Esophagus squamous epithelium (tissue), 5 donors: ENCODE results near the gene GJA3. TPM values are rescaled to one million over a fixed set of nuclear protein-coding genes. Genes with fewer than 3 reads are reported as not detected.

Experiments used
- DNase-seq: peaks from one replicate; lab custom pipeline; 2025; lab: John Stamatoyannopoulos, UW
- H3K27ac ChIP-seq, 4 donors: fragments of 200-600 bp; sonication (generic); one replicate each; pipeline ENCODE4 v1.5.1; 2016 to 2019; ENCODE audit warnings: mild to moderate bottlenecking in 1 of 4
- H3K27me3 ChIP-seq, 4 donors: fragments of 200-600 bp; sonication (generic); 1 replicate in 3 of 4; 2 replicates in 1 of 4; pipeline versions ENCODE4 v1.5.1 to v1.6.0; 2017 to 2021; ENCODE audit warnings: antibody characterized with exemption in 1 of 4
- H3K36me3 ChIP-seq, 3 donors: fragments of 200-600 bp; sonication (generic); one replicate each; pipeline ENCODE4 v1.5.1; 2016 to 2019
- H3K4me1 ChIP-seq, 3 donors: fragments of 200-600 bp; sonication (generic); one replicate each; pipeline ENCODE4 v1.5.1; 2017 to 2019
- H3K4me3 ChIP-seq, 4 donors: fragments of 200-600 bp; sonication (generic); 1 replicate in 3 of 4; 2 replicates in 1 of 4; pipeline ENCODE4 v1.5.1; 2016 to 2019; ENCODE audit warnings: mild to moderate bottlenecking in 2 of 4, moderate library complexity in 1 of 4
- H3K9me3 ChIP-seq, 3 donors: fragments of 200-600 bp; sonication (generic); one replicate each; pipeline ENCODE4 v1.5.1; 2016 to 2019
- POLR2A ChIP-seq, 4 donors: fragments of 450-650 bp; IDR thresholded peaks; one replicate each; pipeline ENCODE4 v1.6.1; 2017; ENCODE audit warnings: antibody characterized with exemption in 4 of 4, mild to moderate bottlenecking in 4 of 4, moderate library complexity in 3 of 4
- WGBS, 2 donors: methylation state at CpG; one replicate each; pipeline ENCODE4 v1.1.5; 2018; 5-methylcytosine and 5-hydroxymethylcytosine counted together
- intact Hi-C: fragments of 100-400 bp; cut with DNase I; formaldehyde crosslinking; loops from one replicate; pipeline ENCODE4 v1.15.0; 2022
- total RNA-seq, 4 donors: library from RNA; depleted of rRNA; stranded (reverse); fragments of >200 nt; gene quantifications; one replicate each; pipeline ENCODE4 v1.1.0, GENCODE V29; 2016
- TF ChIP-seq, protein P1 (sequence below), 6 experiments: fragments of 450-650 bp in 4 of 6; fragments of 200-600 bp in 2 of 6; sonication (generic) in 2 of 6; IDR thresholded peaks; one replicate each; pipeline ENCODE4 v1.5.1; 2016 to 2019; ENCODE audit warnings: antibody characterized with exemption in 6 of 6, mild to moderate bottlenecking in 4 of 6, moderate library complexity in 4 of 6
- donor health status: DM: yes; HTN: yes; CAD: no.

Gene GJA3
- total RNA-seq, 4 donors from 2014 or later: 0.45 to 1.3 (median 1.00) TPM

DNA sequence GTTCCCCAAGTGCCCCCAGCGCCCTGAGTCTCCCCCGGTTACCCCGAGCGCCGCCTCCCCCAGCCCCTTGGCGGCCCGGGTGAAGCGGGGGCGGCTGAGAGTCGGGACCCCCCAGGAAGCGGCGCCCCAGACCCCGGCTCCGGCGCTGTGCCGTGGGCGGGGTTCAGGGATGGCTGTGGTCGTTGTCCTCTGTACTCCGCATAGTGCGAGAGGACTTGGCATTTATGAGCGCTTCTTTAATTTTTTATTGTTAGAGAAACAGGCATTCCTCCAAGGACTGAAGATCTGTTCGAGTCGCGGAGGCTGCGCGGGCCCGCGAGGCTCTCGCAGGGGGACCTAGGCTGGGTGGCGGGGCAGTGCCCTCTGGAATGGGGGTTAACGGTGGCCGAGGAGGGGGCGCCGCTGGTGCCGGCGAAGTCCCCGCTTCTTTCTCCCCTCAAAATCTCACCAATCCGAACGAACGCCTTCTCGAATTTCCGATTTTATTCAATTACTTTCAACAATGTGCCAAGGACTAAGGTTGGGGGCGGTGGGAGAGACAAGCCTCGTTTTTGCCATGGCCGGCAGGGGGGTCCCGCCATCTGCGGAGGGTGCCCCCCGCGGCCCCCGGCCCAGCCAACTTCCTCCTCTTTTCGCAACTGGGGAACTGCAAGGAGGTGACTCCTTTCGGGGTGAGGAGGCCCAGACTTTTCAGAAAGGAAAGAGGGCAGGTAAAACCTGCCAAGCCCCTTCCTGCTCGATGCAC lies 32.5 kb upstream of the GJA3 start:
- TF ChIP-seq POLR2A (IDR thresholded peaks at IDR 0.05): no peak
- TF ChIP-seq, protein P1, sequence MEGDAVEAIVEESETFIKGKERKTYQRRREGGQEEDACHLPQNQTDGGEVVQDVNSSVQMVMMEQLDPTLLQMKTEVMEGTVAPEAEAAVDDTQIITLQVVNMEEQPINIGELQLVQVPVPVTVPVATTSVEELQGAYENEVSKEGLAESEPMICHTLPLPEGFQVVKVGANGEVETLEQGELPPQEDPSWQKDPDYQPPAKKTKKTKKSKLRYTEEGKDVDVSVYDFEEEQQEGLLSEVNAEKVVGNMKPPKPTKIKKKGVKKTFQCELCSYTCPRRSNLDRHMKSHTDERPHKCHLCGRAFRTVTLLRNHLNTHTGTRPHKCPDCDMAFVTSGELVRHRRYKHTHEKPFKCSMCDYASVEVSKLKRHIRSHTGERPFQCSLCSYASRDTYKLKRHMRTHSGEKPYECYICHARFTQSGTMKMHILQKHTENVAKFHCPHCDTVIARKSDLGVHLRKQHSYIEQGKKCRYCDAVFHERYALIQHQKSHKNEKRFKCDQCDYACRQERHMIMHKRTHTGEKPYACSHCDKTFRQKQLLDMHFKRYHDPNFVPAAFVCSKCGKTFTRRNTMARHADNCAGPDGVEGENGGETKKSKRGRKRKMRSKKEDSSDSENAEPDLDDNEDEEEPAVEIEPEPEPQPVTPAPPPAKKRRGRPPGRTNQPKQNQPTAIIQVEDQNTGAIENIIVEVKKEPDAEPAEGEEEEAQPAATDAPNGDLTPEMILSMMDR (IDR thresholded peaks at IDR 0.05): no peak
- no peak for DNase-seq
- 0 to 1% methylated on average over 23 of the region's 53 CpGs for WGBS, 2 donors
- H3K36me3 ChIP-seq: peaks cover 0 to 11% (median 0%) of the 10 kb centered on the region in 3 donors
- no peaks in the 10 kb centered on the region for H3K9me3 ChIP-seq
- H3K4me1 ChIP-seq: peaks cover 7 to 93% (median 30%) of the 10 kb centered on the region in 3 donors
- H3K27ac ChIP-seq: peak overlapping the region; percentile 81 to 92 (median 89)
- intact Hi-C loops: no loop called here
- H3K27me3 ChIP-seq: peaks cover 0 to 64% (median 9%) of the 10 kb centered on the region in 4 donors
- peak overlapping the region; percentile 53 to 80 (median 72) for H3K4me3 ChIP-seq

DNA sequence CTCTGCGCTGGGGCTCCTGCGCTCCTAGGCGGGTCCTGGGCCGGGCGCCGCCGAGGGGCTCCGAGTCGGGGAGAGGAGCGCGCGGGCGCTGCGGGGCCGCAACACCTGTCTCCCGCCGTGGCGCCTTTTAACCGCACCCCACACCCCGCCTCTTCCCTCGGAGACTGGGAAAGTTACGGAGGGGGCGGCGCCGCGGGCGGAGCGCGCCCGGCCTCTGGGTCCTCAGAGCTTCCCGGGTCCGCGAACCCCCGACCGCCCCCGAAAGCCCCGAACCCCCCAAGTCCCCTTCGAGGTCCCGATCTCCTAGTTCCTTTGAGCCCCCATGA lies 31.9 kb upstream of the GJA3 start, which contains the start of gene GJB2:
Gene GJB2, minus strand, starts transcription at position 103 of the 326 bp plus-strand sequence. CDS start 3,357 bp downstream, outside the sequence.
- Histone ChIP-seq H3K27ac (peak within 1 kb of the TSS; percentile 81 to 92 (median 89)), H3K36me3 (peaks cover 0 to 17% (median 0%) of the 10 kb centered on the region in 3 donors), H3K4me1 (peaks cover 7 to 94% (median 30%) of the 10 kb centered on the region in 3 donors), H3K4me3 (peak within 1 kb of the TSS; percentile 53 to 80 (median 72)), H3K9me3 (no peaks in the 10 kb centered on the region), H3K27me3 (peaks cover 0 to 64% (median 9%) of the 10 kb centered on the region in 4 donors)
- WGBS, 2 donors: no CpG with 5 or more reads among the region's 39 CpGs
- TF ChIP-seq, protein P1 (IDR thresholded peaks at IDR 0.05): no peak
- TF ChIP-seq POLR2A (IDR thresholded peaks at IDR 0.05): peak in 2 of 4 donors; percentile 17 to 61
- DNase-seq: no peak
- intact Hi-C loops: no loop called here

DNA sequence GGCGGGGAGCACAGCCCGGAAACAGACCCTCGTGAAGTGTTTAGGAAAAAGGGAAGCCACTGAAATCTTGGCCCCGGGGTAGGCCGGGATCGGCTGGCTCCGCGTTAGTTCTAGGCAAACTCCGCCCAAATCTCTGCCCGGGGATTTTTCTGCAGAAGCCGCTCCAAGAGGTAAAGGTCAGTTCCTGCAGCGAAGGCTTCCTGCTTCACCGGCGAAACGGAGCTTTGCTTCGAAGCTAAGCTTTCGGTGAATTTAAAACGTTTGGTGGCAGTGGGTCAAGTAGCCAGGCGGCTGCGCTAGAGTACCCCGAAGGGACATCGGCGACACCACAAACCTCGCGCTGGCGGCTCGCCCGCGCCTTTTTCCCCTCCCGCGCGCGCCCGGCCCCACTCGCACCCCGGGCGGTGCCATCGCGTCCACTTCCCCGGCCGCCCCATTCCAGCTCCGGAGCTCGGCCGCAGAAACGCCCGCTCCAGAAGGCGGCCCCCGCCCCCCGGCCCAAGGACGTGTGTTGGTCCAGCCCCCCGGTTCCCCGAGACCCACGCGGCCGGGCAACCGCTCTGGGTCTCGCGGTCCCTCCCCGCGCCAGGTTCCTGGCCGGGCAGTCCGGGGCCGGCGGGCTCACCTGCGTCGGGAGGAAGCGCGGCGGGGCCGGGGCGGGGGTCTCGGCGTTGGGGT lies 31.4 kb upstream of the GJA3 start:
- no peak for DNase-seq
- Histone ChIP-seq H3K27ac (peak overlapping the region; percentile 81 to 92 (median 89)), H3K4me1 (peaks cover 7 to 89% (median 30%) of the 10 kb centered on the region in 3 donors), H3K27me3 (peaks cover 0 to 64% (median 9%) of the 10 kb centered on the region in 4 donors), H3K36me3 (peaks cover 0 to 21% (median 0%) of the 10 kb centered on the region in 3 donors), H3K9me3 (no peaks in the 10 kb centered on the region), H3K4me3 (peak overlapping the region; percentile 53 to 80 (median 72))
- WGBS, 2 donors: 3% methylated on average over 18 of the region's 73 CpGs; no CpG with 5 or more reads in 1 of the 2 donors
- intact Hi-C loops: no loop called here
- TF ChIP-seq, protein P1 (IDR thresholded peaks at IDR 0.05): no peak
- no peak for TF ChIP-seq POLR2A (IDR thresholded peaks at IDR 0.05)

DNA sequence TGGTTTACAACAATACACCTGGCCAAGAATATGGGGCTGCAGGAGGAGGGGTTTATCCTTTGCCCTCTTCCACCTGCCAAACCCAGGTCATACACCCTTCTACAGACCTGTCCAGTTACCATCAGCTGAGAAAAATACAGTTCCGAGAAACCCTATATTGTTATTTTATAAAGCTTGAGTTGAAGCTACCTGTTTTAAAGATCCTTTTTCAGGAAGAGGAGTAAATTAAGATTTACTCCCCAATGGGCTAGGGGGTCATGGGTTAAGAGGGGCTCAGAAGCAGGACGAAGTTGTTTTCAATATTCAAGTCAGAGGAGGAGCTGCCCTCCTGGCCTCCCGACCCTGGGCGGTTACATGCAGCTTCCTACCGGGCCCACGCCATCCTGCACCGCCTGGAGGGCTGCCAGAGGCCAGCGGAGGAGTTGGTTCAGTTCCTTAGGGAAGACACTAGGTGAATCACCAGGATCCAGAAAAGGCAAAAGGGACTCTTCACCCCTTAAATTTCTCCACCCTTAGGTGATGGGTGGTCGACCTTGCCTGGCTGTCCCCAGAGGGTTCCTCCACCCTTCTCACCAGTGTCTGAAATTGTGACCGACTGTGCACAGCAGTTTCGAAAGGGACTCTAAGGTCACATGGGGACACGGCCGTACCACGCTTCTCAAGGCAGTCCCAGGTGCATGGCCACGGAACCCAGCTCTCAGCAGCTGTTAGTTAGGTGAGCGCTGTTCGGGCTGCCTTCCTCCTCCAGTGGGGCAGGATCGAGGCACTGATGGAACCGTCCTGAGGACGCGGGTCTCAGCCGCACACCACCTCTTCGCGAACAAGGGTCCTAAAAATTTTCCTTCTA lies 30.7 kb upstream of the GJA3 start:
- TF ChIP-seq POLR2A (IDR thresholded peaks at IDR 0.05): no peak
- TF ChIP-seq, protein P1 (IDR thresholded peaks at IDR 0.05): no peak
- Histone ChIP-seq H3K27me3 (peaks cover 0 to 58% (median 9%) of the 10 kb centered on the region in 4 donors), H3K4me1 (peaks cover 7 to 82% (median 27%) of the 10 kb centered on the region in 3 donors), H3K36me3 (peaks cover 0 to 21% (median 0%) of the 10 kb centered on the region in 3 donors), H3K4me3 (peak overlapping the region; percentile 53 to 80 (median 72)), H3K9me3 (no peaks in the 10 kb centered on the region), H3K27ac (peak overlapping the region; percentile 81 to 92 (median 89))
- no peak for DNase-seq
- intact Hi-C loops: no loop called here
- 39 to 54% methylated on average over 3 to 14 of the region's 24 CpGs for WGBS, 2 donors
